ENCODE data around the gene IL1RL2.

- TF ChIP-seq, protein P1, sequence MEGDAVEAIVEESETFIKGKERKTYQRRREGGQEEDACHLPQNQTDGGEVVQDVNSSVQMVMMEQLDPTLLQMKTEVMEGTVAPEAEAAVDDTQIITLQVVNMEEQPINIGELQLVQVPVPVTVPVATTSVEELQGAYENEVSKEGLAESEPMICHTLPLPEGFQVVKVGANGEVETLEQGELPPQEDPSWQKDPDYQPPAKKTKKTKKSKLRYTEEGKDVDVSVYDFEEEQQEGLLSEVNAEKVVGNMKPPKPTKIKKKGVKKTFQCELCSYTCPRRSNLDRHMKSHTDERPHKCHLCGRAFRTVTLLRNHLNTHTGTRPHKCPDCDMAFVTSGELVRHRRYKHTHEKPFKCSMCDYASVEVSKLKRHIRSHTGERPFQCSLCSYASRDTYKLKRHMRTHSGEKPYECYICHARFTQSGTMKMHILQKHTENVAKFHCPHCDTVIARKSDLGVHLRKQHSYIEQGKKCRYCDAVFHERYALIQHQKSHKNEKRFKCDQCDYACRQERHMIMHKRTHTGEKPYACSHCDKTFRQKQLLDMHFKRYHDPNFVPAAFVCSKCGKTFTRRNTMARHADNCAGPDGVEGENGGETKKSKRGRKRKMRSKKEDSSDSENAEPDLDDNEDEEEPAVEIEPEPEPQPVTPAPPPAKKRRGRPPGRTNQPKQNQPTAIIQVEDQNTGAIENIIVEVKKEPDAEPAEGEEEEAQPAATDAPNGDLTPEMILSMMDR (IDR thresholded peaks at IDR 0.05) = no peak
- no peak for TF ChIP-seq EP300 (IDR thresholded peaks at IDR 0.05)
These were observed 17.8 kb downstream of the IL1RL2 start for GRCh38 chr2:102204638-102205037.

All from ovary (tissue), 3 donors.